GM21423 (cell line): ENCODE data around the gene FER1L5.
A peak's percentile ranks its signal among the peaks of the same experiment; 100 is the strongest.
"Not testable (repeated sequence)": the region's sequence is repeated elsewhere in the genome, so short reads cannot be mapped to it uniquely, and the experiment has no call there.

ENCODE experiments used
- ATAC-seq: cut with Tn5 transposase; IDR thresholded peaks from one replicate; pipeline ENCODE4 v1.9.1; 2021; ENCODE audit warnings: mild to moderate bottlenecking, moderate library complexity; ENCODE audit not compliant: unreplicated experiment

The FER1L5 gene

DNA sequence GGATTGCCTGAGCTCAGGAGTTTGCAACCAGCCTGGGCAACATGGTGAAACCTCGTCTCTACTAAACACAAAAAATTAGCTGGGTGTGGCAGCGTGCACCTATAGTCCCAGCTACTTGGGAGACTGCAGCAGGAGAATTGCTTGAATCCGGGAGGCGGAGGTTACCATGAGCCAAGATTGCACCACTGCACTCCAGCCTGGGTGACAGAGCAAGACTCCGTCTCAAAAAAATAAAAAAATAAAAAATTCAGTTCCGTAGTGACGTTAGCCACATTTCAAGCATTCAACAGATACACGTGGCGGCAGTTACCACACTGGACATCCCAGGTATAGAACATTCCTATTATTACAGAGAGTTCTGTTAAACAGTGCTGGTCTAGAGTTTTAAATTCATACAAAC, 8.9 kb upstream of the FER1L5 start:
- no peak for ATAC-seq

- ATAC-seq, result no peak
These were observed 5.9 kb upstream of the FER1L5 start for GRCh38 chr2:96636551-96637171.

DNA sequence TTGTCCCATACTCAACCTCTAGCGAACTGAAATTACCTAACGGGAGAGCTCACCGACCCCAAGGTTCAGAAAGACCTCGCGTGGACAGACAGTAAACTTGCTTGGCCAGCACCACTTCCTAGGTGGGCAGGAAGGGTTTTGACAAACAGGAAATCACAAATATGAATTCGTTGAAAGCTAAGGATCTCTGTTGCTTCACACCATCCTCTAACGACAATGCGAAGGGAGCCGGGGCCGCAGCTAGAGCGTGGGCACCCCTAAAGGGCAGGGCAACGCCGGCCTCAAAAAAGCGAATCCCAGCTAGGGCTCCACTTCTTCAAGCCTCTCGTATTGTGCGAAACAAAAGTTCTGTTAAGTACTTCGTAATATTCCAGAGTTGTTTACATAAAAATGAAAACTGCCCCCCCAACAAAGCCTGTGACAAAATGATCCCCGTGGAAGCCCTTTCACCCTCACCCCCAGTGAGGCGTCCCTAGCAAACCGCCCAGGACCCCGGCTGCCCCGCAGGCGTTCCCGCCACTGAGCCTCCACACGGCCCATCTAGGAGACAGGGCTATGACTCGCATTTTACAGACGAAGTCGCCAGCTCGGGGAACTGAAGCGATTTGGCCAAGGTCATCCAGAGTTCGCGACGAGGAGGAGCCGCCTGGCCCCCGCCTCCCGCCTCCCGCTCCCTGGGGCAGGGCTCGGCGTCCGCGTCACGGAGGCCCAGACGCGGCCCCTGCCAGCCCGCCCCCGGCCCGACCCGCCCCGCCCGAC, 5.0 kb upstream of the FER1L5 start:
- ATAC-seq, result peak; percentile 73

DNA sequence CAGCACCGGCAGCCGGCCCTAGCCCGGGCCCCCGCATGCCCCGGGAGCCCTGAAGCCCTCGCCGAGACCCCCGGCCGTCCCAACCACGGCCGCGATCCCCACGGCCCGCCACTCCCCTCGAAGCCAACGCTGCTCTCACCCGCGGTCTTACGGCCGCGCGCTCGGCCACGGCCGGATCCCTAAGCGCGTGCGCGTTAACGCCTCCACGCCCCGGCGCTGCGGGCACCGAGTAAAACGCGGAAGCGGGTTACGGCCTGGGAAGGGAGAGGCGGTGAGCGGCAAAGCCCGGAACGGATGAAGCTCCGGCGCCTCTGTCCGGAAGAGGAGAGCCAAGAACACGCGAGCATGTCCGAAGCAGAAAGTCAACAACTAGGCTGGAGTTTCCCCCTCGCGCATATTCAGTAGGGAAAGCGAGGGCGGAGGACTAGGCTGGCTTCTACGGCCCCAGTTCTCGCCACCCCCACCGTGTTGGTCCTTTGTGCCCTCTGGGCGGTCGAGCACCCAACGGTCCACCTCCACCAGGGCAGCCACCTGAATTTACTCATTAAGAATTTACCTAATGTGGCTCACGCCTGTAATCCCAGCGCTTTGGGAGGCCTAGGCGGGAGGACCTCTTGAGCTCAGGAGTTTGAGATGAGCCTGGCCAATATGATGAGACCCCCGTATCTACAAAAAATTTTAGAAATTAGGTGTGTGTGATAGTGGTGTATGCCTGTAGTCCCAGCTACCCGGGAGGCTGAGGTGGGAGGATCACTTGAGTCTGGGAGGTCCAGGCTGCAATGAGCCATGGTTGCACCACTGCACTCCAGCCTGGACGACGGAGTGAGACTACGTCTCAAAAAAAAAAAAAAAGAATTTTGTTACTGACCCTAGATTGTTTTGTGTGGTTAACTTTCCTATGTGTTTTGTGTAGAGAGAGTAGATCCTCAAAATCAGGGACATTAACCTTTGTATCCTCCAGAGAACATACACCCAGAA, 4.1 kb upstream of the FER1L5 start, which contains the start of gene KANSL3:
Gene KANSL3, minus strand, starts transcription at position 169 of the 978 bp plus-strand sequence. CDS start 1,177 bp downstream, outside the sequence.
- peak; percentile 82 for ATAC-seq

DNA sequence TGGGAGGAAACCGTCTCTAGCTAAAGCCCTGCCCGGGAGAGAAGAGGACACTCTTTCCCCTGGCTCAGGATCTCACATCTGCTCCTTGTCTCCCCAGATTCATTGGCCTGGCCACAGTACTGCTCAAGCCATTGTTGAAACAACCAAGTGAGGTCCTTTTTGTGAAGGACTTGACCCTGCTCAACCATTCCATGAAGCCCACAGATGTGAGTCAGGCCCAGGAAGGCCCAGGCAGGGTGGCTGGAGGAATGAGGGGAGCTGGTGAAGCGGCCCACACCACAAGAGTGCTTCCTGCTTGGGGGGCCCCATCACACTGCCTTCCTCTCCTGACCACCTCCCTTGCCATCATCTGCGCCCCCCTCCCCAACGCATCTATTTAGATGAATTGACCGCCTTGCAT, 5.1 kb downstream of the FER1L5 start:
- ATAC-seq, result no peak

GRCh38 chr2:96648306-96648930, 5.9 kb downstream of the FER1L5 start:
- ATAC-seq, result no peak

- ATAC-seq, result no peak
These were observed 6.8 kb downstream of the FER1L5 start for GRCh38 chr2:96649342-96649741.

DNA sequence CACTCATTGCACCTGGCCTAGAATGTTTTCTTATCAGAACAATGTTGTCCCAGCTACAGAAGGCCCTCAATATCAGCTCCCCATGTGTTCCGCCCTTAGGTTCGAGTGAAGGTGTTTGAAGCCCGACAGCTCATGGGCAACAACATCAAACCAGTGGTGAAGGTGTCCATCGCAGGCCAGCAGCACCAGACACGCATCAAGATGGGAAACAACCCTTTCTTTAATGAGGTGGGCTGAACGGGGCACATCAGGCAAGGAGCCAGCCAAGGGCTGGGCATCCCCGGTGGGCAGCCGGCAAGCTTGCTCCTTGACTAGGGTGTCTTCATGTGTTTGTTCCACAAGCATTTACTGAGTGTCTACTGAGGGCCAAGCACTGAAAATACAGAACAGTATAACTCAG, 9.2 kb downstream of the FER1L5 start:
- no peak for ATAC-seq

DNA sequence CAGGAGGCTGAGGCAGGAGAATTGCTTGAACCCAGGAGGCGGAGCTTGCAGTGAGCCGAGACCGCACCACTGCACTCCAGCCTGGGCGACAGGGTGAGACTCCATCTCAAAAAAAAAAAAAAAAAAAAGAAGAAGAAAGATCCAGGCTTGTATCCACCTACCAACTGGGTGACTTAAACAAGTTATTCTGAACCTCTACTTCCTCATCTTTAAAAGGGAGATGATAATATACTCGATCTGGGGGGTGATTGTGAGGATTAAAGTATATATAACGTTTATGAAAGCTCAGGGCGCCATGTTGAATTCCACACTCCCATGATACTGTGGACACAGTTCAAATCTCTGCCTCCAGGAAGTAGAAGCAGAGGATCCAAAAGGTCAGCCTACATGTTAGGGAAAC, 12.2 kb downstream of the FER1L5 start:
- ATAC-seq, result not testable (repeated sequence)

DNA sequence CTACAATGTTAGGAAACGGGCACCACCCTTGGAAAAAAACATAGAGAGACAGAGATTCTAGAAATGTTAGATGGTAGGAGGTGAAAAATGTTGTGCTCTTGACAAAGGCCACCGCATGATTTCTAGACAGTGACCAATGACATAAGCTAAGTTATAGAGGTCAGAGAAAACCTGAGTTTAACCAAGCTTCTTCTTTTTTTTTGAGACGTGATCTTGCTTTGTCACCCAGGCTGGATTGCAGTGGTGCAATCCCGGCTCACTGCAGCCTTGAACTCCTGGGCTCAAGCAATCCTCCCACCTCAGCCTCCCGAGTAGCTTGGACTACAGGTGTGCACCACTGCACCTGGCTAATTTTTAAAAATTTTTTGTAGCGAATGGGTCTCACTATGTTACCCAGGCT, 13.0 kb downstream of the FER1L5 start:
- ATAC-seq, result no peak

- ATAC-seq, result no peak
These were observed 14.0 kb downstream of the FER1L5 start for GRCh38 chr2:96656540-96656939.

- no peak for ATAC-seq
These were observed 18.8 kb downstream of the FER1L5 start for GRCh38 chr2:96661324-96661723.

DNA sequence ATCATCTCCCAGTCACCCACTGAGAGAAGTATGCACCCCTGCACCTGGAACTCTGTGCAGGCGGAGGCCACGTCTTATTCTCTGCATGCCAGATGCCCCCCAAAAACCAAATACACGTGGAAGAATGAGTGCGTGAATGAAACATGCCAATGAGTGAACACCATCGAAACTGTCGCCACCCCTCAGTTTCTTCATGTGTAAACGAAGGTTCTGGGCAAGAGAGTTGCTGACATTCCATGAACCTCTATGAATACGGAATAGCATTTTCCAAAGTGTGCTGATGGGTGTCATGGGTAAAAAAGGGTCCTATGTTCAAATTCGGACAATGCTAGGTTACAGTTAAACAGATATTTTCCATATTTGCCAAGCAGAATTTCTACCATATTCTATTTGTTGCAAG, 19.8 kb downstream of the FER1L5 start:
- no peak for ATAC-seq

GRCh38 chr2:96663177-96663576, 20.6 kb downstream of the FER1L5 start:
- no peak for ATAC-seq

GRCh38 chr2:96663829-96664228, 21.3 kb downstream of the FER1L5 start:
- ATAC-seq, result no peak

GRCh38 chr2:96664366-96664925, 21.9 kb downstream of the FER1L5 start:
- ATAC-seq, result no peak

DNA sequence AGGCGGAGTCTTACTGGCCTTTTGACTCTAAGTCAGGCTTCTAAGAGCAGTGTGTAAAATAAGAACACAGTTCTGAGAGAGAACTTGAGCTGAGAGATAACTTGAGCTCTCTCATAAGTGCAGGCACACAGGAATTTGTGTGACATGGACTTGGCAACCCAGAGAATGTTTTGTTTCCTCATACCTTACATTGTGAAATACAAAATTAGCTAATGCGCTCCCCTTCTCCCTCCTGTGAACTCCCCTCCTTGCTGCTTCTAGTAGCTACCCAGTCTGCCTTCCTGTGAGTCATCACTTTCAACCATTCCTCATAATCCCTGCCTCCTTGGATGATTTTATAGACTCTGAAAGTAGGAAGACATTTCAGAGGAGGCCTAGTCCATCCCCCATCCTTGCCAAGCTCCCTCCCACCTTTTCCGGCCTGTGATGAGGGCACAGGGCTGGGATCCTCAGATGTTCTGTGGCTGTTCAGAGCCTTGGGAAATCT, 22.6 kb downstream of the FER1L5 start:
- ATAC-seq, result no peak

GRCh38 chr2:96665717-96666116, 23.2 kb downstream of the FER1L5 start:
- ATAC-seq, result not testable (repeated sequence)

GRCh38 chr2:96668771-96669170, 26.2 kb downstream of the FER1L5 start:
- no peak for ATAC-seq

DNA sequence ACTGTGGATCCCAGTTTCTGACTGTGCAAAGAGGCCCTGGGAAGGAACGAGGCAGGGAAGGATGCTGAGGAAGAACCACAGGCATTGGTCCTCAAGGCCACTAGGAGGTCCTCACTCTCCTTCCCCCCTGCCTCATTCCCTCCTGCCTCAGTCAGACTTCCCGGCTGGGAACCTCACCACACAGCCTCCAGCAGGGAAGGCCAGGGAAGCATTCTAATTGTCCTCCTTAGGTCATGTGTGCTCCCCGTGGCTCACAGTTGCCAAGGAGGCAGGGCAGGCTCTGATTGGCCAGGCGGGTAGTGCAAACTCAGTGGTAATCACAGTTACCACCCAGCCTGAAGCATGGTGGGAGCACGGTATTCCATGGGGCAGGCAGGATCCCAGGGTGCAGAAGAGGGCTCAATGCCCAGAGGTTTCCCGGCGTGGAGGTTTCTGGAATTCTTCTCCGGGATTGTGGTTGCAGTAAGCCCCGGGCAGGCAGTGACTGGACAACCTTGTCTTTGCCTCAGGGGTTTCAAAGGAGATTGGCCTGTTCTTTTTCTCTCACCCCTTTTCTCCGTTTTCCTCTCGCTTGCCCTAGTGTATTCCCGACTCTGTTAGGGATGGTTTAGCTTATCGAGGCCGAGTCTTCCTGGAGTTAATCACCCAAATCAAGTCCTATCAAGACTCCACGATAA, 27.1 kb downstream of the FER1L5 start:
- ATAC-seq, result no peak
